HepG2 (cell line): Measurements from ENCODE around the gene ADAM15. TPM values are rescaled to one million over a fixed set of nuclear protein-coding genes. Genes with fewer than 3 reads are reported as not detected.

Experiments used
- GLI4 ChIP-seq: sonication (generic); formaldehyde crosslinking; IDR thresholded peaks from 2 replicates; pipeline ENCODE4 v1.5.1; 2020; ENCODE audit warnings: missing genetic modification reagents, mild to moderate bottlenecking, moderate library complexity, borderline replicate concordance
- SOX13 ChIP-seq, 3 experiments: fragments of 450-650 bp in 1 of 3; sonication (generic) in 1 of 3; formaldehyde crosslinking in 1 of 3; IDR thresholded peaks in 2 of 3; conservative IDR thresholded peaks in 1 of 3; 2 replicates each; pipeline versions ENCODE4 v1.5.0 to v1.6.1; 2016 to 2020; ENCODE audit warnings: antibody characterized with exemption in 1 of 3, mild to moderate bottlenecking in 1 of 3, missing compliant biosample characterization in 1 of 3, missing genetic modification reagents in 1 of 3, moderate library complexity in 1 of 3
- TAF1 ChIP-seq: sonication (generic); formaldehyde crosslinking; IDR thresholded peaks from 2 replicates; pipeline ENCODE4 v1.4.0; 2020; ENCODE audit warnings: missing genetic modification reagents
- polyA plus RNA-seq, 8 experiments: library from polyadenylated mRNA; depleted of rRNA in 3 of 8; stranded (reverse) in 7 of 8; unstranded in 1 of 8; fragments of >200 nt; fragmentation: Illumina TruSeq in 4 of 8; extraction: Trizol in 4 of 8; gene quantifications; 2 replicates each; pipeline versions ENCODE4 v1.2.1 to v1.2.3, GENCODE V29; 2011 to 2016; ENCODE audit warnings: low read depth in 4 of 8, missing spikeins in 1 of 8, mixed read lengths in 1 of 8; ENCODE audit not compliant: insufficient read depth in 1 of 8
- total RNA-seq, 5 experiments: library from RNA; depleted of rRNA; stranded (reverse); fragments of >200 nt; fragmentation: Illumina TruSeq; extraction: Trizol; gene quantifications; 2 replicates each; pipeline ENCODE4 v1.2.3, GENCODE V29; 2016; ENCODE audit warnings: low read depth in 1 of 5
- TF ChIP-seq, protein P1 (sequence below): IDR thresholded peaks from 2 replicates; pipeline ENCODE4 v1.4.0; 2020; ENCODE audit warnings: mild to moderate bottlenecking, missing genetic modification reagents
- TF ChIP-seq, protein P2 (sequence below): sonication (generic); formaldehyde crosslinking; conservative IDR thresholded peaks from 2 replicates; pipeline ENCODE4 v1.8.0; 2022; ENCODE audit warnings: mild to moderate bottlenecking, moderate library complexity, missing genetic modification reagents
- TF ChIP-seq, protein P3 (sequence below), 2 experiments: fragments of 450-650 bp in 1 of 2; sonication (generic) in 1 of 2; formaldehyde crosslinking in 1 of 2; IDR thresholded peaks; 2 replicates each; pipeline versions ENCODE4 v1.6.1 to v1.8.0; 2016 to 2022; ENCODE audit warnings: antibody characterized with exemption in 1 of 2, mild to moderate bottlenecking in 1 of 2, missing genetic modification reagents in 1 of 2
- TF ChIP-seq, protein P4 (sequence below): conservative IDR thresholded peaks from 2 replicates; pipeline ENCODE4 v1.6.1; 2018; ENCODE audit warnings: missing genetic modification reagents

ADAM15 gene
- total and polyA plus RNA-seq, 2 of the 13 experiments (the other 11 are each of a cell fraction or from before 2014, with no cell fraction given): 17.9 to 25.6 TPM

DNA sequence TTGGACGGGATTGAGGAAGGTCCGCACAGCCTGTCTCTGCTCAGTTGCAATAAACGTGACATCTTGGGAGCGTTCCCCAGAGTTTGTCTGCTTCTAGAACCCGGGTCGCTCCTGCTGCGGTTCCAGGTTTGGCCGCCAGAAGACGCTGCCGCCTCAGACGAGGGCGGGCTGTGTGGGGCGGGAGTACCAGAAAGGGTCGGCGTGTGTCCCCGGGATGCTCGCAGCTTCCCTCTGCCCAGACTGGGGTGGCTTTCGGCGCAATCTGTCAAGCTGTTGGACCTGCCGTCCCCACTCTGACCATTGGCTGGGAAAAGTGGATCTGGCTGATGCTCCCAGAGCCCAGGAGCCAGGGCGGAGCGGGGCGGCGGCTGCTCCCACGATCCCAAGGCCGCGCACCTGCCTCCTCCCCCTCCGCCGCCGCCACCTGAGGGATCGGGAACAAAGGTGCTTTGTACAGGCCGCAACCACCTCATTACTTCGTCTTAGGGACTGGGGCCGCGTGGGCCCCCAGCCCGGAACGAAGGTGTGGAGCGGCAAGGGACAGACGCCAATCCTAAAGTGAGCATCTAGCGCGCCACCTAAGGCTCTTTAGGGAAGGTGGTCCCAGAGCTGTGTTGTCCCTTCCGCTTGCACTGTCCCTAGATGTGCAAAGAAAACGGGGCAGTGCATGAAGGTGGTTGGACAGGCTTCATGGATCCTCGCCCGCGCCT, 11.7 kb downstream of the ADAM15 start (continued):
- TF ChIP-seq, protein P1, sequence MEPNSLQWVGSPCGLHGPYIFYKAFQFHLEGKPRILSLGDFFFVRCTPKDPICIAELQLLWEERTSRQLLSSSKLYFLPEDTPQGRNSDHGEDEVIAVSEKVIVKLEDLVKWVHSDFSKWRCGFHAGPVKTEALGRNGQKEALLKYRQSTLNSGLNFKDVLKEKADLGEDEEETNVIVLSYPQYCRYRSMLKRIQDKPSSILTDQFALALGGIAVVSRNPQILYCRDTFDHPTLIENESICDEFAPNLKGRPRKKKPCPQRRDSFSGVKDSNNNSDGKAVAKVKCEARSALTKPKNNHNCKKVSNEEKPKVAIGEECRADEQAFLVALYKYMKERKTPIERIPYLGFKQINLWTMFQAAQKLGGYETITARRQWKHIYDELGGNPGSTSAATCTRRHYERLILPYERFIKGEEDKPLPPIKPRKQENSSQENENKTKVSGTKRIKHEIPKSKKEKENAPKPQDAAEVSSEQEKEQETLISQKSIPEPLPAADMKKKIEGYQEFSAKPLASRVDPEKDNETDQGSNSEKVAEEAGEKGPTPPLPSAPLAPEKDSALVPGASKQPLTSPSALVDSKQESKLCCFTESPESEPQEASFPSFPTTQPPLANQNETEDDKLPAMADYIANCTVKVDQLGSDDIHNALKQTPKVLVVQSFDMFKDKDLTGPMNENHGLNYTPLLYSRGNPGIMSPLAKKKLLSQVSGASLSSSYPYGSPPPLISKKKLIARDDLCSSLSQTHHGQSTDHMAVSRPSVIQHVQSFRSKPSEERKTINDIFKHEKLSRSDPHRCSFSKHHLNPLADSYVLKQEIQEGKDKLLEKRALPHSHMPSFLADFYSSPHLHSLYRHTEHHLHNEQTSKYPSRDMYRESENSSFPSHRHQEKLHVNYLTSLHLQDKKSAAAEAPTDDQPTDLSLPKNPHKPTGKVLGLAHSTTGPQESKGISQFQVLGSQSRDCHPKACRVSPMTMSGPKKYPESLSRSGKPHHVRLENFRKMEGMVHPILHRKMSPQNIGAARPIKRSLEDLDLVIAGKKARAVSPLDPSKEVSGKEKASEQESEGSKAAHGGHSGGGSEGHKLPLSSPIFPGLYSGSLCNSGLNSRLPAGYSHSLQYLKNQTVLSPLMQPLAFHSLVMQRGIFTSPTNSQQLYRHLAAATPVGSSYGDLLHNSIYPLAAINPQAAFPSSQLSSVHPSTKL (CRISPR knock-in tag): peak; percentile 15; the same call in 1 of the 2 replicates
- TF ChIP-seq SOX13 (IDR thresholded peaks at IDR 0.05): no peak
- 0 out of 4 replicates have a peak, but pooled peaks of 1 of the 2 experiments have one; percentile 8 for TF ChIP-seq SOX13 (CRISPR knock-in tag; conservative IDR thresholded peaks at IDR 0.05 in 1 of 2, IDR thresholded peaks at IDR 0.05 in 1 of 2)
- TF ChIP-seq TAF1: no peak
- TF ChIP-seq, protein P2, sequence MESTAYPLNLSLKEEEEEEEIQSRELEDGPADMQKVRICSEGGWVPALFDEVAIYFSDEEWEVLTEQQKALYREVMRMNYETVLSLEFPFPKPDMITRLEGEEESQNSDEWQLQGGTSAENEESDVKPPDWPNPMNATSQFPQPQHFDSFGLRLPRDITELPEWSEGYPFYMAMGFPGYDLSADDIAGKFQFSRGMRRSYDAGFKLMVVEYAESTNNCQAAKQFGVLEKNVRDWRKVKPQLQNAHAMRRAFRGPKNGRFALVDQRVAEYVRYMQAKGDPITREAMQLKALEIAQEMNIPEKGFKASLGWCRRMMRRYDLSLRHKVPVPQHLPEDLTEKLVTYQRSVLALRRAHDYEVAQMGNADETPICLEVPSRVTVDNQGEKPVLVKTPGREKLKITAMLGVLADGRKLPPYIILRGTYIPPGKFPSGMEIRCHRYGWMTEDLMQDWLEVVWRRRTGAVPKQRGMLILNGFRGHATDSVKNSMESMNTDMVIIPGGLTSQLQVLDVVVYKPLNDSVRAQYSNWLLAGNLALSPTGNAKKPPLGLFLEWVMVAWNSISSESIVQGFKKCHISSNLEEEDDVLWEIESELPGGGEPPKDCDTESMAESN (CRISPR knock-in tag): 0 out of 2 replicates have a peak, but pooled peaks have one; percentile 33
- TF ChIP-seq, protein P3, sequence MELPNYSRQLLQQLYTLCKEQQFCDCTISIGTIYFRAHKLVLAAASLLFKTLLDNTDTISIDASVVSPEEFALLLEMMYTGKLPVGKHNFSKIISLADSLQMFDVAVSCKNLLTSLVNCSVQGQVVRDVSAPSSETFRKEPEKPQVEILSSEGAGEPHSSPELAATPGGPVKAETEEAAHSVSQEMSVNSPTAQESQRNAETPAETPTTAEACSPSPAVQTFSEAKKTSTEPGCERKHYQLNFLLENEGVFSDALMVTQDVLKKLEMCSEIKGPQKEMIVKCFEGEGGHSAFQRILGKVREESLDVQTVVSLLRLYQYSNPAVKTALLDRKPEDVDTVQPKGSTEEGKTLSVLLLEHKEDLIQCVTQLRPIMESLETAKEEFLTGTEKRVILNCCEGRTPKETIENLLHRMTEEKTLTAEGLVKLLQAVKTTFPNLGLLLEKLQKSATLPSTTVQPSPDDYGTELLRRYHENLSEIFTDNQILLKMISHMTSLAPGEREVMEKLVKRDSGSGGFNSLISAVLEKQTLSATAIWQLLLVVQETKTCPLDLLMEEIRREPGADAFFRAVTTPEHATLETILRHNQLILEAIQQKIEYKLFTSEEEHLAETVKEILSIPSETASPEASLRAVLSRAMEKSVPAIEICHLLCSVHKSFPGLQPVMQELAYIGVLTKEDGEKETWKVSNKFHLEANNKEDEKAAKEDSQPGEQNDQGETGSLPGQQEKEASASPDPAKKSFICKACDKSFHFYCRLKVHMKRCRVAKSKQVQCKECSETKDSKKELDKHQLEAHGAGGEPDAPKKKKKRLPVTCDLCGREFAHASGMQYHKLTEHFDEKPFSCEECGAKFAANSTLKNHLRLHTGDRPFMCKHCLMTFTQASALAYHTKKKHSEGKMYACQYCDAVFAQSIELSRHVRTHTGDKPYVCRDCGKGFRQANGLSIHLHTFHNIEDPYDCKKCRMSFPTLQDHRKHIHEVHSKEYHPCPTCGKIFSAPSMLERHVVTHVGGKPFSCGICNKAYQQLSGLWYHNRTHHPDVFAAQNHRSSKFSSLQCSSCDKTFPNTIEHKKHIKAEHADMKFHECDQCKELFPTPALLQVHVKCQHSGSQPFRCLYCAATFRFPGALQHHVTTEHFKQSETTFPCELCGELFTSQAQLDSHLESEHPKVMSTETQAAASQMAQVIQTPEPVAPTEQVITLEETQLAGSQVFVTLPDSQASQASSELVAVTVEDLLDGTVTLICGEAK (IDR thresholded peaks at IDR 0.05): no peak
- TF ChIP-seq, protein P3 (CRISPR knock-in tag; IDR thresholded peaks at IDR 0.05): 0 out of 2 replicates have a peak, but pooled peaks have one; percentile 45
- no peak for TF ChIP-seq GLI4 (CRISPR knock-in tag)
- TF ChIP-seq, protein P4, sequence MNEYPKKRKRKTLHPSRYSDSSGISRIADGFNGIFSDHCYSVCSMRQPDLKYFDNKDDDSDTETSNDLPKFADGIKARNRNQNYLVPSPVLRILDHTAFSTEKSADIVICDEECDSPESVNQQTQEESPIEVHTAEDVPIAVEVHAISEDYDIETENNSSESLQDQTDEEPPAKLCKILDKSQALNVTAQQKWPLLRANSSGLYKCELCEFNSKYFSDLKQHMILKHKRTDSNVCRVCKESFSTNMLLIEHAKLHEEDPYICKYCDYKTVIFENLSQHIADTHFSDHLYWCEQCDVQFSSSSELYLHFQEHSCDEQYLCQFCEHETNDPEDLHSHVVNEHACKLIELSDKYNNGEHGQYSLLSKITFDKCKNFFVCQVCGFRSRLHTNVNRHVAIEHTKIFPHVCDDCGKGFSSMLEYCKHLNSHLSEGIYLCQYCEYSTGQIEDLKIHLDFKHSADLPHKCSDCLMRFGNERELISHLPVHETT: no peak
